ENCODE measurements around the gene KCNJ12.
A peak's percentile ranks its signal among the peaks of the same experiment; 100 is the strongest.
"Not testable (repeated sequence)": the region's sequence is repeated elsewhere in the genome, so short reads cannot be mapped to it uniquely, and the experiment has no call there.

The KCNJ12 gene

DNA sequence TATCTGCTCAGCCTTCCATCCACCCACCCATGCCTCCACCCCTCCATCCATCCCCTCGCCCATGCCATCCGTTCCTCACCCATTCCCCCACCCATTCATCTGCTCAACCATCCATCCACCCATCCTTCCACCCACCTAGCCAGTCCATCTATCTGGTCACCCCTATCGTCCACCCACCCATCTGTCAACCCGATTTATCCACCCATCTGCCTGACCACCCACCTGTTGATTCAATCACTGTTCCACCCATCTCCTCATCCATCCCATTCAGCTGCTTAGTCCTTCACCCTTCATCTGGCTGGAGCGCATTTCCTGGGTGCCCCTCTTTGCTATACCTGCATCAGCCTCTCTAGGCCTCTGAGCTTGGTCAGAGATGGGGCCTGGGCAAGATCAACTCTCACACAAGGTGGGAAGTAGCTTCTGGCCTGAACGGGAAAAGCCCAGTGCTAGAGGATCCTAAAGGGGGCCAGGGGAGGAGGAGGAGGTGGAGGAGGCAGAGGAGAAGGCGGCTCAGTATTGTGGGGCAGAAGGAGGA is 32.7 kb downstream of the KCNJ12 start:
- not testable (repeated sequence) for DNase-seq

DNA sequence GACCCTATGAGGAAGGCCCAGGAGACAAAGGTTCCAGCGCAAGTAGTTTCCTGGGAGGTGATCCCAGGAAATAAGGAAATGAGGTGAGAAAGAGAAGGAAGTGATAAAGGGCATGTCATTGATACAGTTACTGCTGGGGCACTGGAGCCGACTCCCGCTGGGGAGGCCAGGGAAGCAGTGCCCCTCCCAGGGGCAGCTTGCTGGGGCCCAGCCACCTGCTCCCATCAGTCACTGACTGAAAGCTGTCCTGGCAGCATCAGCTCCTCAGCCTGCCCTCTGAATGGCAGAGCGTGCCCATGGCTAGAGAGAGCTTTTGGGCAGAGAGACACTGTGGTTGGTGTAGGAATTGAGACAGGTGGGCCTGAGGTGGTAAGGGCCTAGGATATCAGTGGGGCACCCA is 33.2 kb downstream of the KCNJ12 start:
- DNase-seq, result not testable (repeated sequence)

DNA sequence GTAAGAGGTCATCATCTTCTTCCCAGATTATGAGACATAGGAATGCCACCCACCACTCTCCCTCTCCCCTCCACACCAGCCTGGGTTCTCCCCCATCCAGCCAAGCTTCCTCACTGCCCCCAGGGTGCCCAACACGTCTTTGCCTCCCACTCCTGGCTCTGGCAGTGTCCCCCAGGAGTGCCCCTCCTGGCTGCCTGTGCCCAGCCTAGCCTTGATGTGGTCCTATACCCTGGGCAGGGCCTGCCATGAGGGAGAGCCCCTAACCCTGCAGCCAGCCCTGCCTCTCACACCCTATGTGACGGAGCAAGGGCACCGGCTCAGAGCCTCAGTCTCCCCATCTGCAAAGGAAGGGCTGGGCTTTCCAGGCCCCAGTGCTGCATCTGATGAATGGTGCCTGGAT is 33.8 kb downstream of the KCNJ12 start:
- not testable (repeated sequence) for DNase-seq

DNA sequence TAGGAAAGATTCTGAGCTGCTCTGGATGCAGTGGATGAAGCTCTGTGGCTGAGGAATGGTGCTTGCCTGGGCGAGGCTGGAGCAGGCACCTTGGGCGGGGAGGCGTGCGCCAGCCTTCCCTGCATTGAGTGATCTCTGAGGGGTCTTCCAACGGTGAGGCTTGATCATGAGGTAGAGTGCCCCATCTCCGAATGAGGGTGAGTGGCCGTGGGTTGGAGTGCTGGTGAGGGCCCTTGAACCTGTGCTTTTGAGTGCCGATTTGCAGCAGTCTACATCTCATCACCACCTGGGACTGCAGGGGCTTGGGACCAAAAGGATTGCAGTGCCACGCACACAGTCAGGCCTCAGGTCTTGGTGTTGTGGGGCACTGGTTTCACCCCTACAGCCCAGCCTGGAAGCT is 34.2 kb downstream of the KCNJ12 start:
- DNase-seq, result not testable (repeated sequence)

DNA sequence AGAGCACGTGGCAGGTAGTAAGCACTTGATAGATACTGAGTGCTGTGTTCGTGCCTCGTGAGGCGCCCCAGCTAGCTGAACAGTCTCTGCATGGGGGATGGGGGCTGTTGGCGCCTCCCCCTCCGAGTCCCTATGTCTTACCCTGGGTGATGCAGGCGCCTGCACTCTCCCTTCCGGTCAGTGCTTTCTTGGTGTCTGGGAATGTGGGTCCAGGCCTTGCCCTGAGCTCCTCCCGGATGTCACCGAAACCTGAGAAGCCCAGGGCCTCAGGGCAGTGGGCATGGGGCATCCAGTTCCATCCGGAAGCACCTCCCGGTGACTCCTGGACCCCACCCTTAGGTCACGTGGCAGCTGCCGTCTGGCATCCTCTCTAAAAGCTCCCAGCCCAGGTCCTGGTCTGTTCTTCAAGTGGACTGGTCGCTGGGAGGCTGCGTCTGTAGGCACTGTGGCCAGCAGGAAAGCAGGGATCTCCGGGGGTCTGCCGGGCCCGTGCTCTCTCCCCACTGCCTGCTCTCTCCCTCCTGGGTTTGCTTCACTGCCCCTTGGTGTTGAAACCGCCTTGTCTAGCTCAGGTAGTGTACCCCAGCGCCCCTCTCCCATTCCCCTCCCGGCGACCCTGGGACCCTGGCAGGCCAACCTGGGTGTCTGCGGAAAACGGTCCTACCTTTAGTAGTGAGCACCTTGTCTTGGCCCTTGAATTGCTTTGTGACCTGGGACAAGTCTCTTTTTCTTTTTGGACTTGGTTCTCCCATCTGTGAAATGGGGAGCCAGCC is 34.9 kb downstream of the KCNJ12 start:
- not testable (repeated sequence) for DNase-seq

DNA sequence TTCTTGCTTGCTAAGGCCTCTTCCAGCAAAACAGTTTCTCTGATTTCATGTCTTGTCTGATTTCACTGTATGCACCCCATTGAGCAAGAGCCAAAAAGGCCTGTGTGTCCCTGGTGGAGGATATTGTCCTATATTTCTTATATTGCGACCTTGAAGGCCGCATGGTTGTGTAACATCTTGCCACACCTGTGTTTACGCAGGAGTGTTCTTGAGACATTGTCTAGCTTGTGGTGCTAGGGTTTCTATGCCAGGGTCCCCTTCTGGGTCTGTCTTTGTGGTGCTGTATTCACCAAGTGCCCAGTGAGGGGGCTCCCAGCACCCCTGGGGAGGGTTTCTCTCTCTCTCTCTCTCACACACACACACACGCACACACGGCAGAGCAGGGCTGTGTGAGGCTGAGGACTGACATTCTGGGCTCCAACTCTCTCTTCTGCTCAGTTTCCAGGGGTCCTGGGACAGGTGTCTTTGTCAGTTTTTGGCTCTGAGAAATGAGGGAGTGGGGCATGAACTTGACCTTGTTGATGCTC is 35.6 kb downstream of the KCNJ12 start:
- not testable (repeated sequence) for DNase-seq

DNA sequence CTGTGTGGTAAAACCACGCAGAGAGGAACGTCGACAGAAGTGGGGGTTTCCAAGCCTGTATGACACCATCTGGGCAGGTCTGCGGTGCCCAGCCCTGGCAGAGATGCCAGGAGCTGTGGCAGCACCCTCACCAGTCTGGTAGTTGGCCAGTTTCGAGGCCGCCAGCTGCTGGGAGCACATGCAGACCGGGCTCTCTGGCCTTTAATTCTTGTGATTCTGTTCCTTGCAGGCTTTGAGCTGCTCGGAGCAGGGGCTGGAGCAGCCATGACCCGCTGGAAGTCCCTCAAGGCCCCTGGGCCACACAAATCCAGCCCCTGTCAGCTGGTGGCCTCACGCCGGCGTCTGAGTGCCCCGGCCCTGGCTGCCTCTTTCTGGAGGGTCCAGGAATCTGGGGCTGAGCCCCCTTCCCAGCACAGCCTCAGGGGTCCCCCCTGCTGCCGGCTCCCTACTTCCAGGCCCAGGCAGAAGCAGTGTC is 36.1 kb downstream of the KCNJ12 start:
- not testable (repeated sequence) for DNase-seq

DNA sequence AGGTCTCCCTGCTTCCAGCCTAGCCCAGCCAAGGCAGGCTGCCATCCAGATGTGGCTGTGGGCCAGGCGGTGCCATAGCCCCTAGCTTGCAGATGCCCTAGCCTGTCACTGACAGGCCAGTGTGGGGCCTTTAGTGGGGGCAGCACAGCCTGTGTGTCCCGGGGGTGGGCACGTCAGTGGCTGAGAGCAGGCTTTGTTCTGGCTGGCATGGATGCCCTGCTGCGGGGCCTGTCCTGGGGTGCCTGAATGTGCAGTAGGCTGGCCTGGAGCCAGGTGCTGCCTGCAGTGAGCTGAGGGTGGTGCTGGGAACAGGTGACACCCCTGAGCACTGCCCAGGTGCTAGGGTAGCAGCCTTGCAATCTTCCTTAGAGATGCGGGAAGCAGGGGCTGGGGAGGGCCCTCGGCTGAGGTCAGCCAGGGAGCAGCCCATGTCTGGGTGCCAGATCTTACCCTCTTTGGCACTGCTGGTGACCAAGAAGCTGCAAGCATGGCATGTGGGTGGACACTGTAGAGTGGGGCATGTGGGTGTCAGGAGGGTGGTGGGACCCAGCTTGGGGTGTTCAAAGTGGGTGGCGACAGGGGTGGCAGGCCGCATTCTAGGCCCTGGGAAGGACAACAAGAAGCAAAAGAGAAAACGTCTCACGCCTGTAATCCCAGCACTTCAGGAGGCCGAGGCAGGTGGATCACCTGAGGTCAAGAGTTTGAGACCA is 37.6 kb downstream of the KCNJ12 start:
- not testable (repeated sequence) for DNase-seq

DNA sequence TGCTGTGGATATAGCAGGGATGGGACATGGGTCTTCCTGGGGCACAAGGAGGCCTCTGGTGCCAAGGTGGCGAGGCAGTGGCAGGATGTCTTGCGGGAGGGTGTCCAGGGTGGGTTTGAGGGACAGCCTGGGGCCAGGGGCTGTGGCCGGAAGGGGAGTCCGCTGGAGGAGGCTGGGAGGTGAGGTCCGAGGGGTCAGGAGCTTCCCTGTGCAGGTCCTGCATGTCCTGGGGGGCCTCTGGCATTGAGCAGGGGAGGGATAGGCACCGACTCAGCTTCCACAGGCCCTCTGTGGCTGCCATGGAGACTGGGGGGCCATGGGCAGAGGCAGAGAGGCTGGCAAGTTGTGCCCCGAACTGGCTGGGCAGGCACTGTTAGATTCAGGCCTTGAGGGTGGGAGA is 38.5 kb downstream of the KCNJ12 start:
- not testable (repeated sequence) for DNase-seq

DNA sequence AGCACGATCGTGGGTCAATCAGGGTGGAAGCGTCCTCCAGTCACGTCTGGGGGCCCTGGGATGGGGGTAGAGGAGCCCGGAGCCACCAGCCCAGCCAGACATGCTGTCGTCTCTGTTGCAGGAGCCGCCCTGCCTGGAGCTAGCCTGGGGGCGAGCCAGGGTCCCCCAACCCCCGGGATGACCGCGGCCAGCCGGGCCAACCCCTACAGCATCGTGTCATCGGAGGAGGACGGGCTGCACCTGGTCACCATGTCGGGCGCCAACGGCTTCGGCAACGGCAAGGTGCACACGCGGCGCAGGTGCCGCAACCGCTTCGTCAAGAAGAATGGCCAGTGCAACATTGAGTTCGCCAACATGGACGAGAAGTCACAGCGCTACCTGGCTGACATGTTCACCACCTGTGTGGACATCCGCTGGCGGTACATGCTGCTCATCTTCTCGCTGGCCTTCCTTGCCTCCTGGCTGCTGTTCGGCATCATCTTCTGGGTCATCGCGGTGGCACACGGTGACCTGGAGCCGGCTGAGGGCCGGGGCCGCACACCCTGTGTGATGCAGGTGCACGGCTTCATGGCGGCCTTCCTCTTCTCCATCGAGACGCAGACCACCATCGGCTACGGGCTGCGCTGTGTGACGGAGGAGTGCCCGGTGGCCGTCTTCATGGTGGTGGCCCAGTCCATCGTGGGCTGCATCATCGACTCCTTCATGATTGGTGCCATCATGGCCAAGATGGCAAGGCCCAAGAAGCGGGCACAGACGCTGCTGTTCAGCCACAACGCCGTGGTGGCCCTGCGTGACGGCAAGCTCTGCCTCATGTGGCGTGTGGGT is 39.2 kb downstream of the KCNJ12 start:
- not testable (repeated sequence) for DNase-seq

DNA sequence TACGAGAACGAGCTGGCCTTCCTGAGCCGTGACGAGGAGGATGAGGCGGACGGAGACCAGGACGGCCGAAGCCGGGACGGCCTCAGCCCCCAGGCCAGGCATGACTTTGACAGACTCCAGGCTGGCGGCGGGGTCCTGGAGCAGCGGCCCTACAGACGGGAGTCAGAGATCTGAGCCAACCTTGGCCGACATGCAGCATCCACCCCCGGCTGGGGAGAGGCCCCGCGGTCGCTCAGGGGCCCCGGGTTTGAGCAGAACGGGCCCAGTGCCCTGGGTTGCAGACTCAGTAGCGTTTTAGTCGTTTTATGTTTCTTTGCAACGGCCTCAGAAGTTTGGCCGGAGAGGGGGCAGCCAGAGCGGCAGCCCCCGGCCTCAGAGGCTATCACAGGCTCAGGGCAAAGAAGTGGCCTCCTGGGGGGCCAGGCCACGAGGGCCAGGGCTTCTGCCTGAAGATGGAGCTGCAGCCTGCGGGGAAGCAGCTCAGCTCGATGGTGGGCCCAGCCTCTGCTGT is 40.4 kb downstream of the KCNJ12 start:
- DNase-seq, result not testable (repeated sequence)

DNA sequence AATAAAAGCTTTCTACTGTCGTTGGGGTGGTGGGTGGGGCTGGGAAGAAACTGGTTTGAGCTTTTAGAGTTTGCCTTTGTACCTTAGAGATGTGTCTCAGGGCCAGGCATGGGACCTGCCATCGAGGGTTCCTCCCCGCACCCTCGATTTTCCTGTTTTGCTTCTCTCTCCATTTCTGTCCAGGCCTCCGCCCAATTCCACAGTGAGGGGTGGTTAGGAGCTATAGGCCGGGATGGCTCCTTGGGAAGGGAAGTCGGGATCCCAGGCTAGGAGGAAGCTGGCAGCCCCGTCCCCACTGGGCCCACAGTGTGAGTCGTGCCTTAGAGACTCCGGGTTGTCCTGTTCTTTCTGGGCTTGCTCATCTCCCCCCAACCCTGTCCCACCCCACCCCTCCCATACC is 41.2 kb downstream of the KCNJ12 start:
- not testable (repeated sequence) for DNase-seq

DNA sequence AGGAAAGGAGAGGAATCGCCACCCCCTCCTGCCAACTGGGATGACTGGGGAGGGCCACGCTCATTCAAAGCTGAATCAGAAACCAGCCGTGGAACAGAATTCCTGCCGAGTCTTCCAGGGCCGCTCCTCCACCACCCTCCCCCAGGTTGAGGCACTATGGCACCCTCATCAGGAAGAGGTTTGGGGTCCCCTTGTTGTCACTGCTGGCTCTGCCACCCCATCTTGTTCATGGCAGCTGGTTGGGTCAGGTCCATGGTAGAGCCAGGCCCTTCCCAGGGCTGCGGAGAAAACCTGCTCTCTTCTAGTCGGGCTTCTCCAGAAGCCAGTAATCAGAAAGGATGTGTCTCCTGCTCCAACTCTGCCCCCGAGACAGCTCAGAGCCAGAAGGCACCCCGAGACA is 41.8 kb downstream of the KCNJ12 start:
- no peak for DNase-seq

DNA sequence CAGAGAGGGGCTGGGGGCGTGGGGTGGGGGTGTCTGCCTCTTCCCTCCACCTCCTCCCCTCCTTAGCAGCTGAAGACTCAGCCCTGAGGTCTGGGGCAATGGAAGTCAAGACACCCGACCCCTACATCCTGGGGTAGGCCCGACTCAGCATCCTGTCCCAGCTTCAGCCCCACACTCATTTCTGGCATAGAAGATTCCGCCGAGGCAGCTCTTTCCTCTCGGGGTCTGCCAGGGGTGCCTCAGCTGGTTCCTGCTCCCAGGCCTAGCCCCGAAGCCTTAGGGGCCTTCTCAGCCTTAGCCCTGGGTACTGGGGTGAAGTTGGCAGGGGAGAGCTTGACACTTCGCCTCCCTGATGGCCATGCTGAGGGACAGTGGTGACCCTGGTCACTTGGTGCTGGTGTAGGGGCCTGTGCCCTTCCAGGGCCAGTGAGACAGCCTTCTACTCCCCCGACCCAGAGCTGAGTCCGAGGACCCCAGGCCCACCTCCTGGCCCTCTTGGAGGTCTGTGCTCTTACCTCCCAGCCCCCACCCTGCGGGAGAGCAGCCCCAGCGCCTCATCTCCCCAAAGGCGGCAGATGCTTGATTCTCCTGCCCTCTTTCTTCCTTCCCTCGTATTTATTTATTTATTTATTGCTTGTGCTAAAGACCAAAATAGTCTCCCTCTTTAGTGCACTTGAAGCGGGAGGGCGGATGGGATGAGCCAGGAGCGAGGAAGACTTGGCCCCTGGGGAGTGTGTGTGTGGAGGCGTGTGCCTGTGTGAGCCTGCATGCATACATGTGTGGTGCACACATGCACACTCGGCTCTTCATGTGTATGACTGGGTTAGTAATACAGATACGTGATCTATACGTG is 42.5 kb downstream of the KCNJ12 start:
- no peak for DNase-seq

DNA sequence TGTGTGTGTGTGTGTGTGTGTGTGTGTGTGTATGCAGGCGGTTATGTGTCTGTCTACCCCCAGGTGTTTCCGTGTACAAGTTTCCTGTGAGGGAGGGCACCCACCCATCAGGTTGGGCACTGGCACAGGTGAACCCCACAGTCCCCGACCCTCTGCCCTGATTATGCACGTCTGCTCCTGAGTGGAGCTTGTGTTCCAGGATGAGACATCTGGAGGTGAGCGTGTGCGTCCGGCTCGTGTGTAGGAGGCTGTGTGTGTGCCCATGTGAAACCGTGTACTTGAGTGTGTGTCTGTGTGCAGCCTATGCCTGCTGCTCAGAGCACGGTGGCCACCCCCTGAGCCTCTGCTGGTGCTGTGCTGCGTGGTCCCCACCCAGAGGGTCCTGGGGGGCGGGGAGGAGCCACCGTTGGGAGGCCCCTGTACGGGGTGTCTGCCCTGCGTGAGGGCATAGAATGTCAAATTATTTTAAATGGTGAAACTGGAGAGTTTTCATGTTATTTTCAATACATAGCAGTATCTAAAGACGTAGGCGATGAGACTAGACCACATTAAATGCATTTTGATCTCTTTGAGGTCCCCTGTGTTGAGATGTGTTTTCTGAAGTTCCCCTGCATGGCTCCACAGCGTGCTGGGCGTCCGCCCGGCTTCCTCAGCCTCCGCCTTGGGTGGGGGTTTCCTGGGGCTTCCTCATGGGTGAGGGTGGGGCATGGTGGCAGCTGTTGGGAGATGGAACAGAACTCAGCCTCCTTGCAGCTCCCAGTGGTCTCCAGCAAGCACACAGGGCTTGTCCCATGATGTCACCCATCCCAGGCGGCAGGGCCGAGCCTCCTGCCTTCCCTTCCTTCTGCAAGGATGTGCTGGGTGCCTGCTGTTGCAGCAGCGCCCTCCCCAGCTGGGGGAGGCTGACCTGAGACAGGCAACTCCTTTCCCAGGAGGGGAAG is 43.4 kb downstream of the KCNJ12 start:
- DNase-seq, result peak; percentile 70

DNA sequence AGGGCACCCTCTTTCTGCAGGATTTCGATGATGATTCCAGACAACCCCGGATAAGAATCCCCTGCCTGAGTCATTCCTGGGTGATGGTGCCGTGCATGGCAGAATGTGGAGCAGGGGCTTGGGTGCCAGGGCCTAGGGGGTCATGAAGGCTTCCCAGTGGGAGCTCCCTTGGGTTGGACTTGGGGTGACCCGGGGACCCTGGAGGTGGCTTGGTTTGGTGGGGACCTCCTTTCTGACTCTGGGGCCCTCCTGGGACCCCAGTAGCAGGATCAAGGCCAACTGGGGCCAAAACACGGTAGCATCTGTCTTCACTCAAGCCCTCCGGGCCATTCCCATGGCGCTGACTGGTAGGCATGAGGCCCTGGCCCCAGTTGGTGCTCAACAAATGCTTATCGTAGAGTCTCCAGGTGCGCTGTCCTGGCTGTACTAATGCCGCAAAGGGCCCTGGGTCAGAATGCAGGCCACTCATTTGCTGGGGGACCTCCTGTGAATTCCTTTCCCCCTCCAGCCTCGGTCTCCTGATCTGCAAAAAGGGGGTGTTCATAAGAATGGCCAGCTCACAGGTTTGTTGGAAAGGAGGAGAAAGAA is 44.4 kb downstream of the KCNJ12 start:
- DNase-seq, result not testable (repeated sequence)

DNA sequence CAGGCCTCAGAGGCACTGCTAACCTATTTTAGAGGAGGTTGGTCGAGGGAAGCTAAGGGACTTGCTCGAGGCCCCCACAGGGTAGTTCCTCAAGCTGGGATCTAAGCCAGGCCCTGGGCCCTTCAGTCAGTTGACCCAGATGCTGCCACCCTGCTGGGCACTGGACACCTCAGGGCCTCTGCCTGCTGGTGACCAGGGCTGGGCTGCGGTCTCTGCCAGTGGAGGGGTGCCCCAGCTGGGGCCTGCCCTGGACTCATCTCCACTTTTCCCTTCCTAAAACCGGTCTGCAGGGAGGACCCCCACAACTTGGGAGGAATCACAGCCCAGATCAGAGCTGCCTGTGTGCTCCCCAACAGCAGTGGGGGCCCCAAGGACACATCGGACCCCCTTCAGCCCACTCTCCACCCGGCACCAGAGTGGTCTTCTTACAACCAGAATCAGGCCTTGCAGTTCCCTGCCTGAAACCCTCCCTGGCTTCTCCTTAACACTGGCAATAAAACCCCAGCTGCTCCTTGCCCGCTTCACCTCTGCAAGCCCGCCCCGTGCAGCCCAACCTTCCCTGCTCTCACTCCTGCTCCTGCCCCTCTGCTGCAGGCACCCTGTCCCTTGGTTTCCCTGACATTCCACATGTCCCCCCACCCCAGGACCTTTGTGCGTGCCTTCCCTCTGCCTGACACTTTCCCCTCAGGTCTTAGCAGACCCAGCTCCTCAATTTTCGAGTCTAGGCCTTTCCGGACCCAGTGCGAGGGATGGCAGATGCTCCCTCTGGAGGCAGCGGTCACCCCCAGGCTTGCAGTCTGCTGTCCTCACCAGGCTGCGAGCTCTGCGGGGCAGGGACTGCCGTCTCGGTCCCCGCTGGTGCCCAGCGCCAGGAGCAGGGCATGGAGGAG is 45.5 kb downstream of the KCNJ12 start:
- not testable (repeated sequence) for DNase-seq

DNA sequence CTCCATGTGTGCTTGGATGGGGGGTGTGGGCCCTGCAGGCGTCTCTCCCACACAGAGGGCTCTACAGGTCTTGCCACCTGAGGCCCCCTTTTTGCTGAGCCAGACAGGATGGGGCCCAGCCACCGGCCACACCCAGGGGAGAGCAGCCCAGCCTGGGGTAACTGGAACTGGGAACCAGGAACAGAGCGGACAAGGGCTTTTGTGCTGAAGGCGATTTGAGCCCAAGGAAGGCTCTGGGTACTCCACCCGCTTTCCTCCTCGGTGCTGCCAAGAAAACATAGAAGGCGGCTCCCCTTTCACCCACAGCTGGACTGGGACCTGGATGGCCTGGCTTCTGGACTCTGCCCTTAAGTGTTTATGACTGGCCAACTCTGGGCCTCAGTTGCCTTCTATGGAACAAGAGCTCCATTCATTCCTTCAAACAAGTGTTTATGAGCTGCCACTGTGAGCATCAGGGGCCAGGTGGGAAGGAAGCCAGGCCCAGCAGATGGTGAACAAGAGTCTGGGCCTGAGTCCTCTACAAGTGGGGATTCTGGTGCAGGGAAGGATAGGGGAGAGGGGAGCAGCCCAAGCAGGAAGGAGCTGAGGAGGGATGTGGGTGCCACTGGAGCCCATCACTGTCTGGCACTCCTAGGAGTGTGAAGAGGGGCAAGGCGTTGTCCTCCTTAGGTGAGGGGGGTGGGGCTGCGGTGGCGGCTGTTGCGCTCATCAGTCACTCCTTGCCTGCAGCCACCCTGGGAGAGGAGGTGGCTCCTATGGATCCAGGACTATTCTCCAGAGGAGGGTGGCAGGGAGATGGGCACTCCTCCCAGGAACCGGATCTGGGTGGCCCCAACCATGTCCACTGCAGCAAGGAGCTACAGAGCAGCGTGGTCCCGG is 46.4 kb downstream of the KCNJ12 start:
- not testable (repeated sequence) for DNase-seq

Data from CD4-positive, alpha-beta T cell treated with Interleukin-17A for 4 hours (primary cell).